IPS-20b (cell line): ENCODE measurements around the gene SRPK2.

Source experiments
- H3K27ac ChIP-seq: one replicate; pipeline ENCODE4 v1.5.1; 2013; ENCODE audit warnings: low read length
- H3K27me3 ChIP-seq: 2 replicates; pipeline ENCODE4 v1.6.1; 2013; ENCODE audit warnings: mild to moderate bottlenecking, low read length, inconsistent platforms; ENCODE audit not compliant: insufficient read depth
- H3K36me3 ChIP-seq: 2 replicates; pipeline ENCODE4 v1.6.1; 2013; ENCODE audit warnings: low read depth, mild to moderate bottlenecking, inconsistent platforms, low read length, moderate library complexity; ENCODE audit not compliant: insufficient read depth
- H3K4me1 ChIP-seq: 2 replicates; pipeline ENCODE4 v1.6.1; 2013; ENCODE audit warnings: mild to moderate bottlenecking, control low read depth, inconsistent platforms, low read length, moderate library complexity; ENCODE audit not compliant: insufficient read depth
- H3K4me3 ChIP-seq: 2 replicates; pipeline ENCODE4 v1.5.1; 2013; ENCODE audit warnings: mild to moderate bottlenecking, low read length, inconsistent platforms
- H3K9ac ChIP-seq: 2 replicates; pipeline ENCODE4 v1.6.1; 2013; ENCODE audit warnings: low read depth, mild to moderate bottlenecking, inconsistent platforms, low read length, moderate library complexity
- H3K9me3 ChIP-seq: 2 replicates; pipeline ENCODE4 v1.6.1; 2013; ENCODE audit warnings: mild to moderate bottlenecking, low read depth, low read length, inconsistent platforms; ENCODE audit not compliant: insufficient read depth

The SRPK2 gene

DNA sequence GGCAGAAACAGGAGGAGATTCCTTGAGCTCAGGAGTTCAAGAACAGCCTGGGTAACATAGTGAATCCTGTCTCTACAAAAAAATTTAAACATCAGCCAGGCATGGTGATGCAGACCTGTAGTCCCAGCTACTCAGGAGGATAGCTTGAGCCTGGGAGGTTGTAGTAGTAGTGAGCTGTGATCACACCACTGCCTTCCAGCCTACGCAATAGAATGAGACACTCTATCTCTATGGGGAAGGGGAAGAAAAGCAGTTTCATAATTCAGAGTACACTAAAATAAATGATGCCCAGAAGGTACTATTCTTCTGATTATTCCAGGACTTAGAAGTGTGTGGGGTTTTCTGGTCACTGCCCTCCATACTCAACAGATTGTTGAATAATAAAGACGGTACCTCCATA lies 197.4 kb downstream of the SRPK2 start:
- H3K27me3 ChIP-seq: no peaks in the 10 kb centered on the region
- H3K9ac ChIP-seq: no peak overlapping the region
- H3K4me1 ChIP-seq: no peaks in the 10 kb centered on the region
- no peaks in the 10 kb centered on the region for H3K9me3 ChIP-seq
- H3K27ac ChIP-seq: no peak overlapping the region
- no peak overlapping the region for H3K4me3 ChIP-seq
- H3K36me3 ChIP-seq: no peaks in the 10 kb centered on the region

DNA sequence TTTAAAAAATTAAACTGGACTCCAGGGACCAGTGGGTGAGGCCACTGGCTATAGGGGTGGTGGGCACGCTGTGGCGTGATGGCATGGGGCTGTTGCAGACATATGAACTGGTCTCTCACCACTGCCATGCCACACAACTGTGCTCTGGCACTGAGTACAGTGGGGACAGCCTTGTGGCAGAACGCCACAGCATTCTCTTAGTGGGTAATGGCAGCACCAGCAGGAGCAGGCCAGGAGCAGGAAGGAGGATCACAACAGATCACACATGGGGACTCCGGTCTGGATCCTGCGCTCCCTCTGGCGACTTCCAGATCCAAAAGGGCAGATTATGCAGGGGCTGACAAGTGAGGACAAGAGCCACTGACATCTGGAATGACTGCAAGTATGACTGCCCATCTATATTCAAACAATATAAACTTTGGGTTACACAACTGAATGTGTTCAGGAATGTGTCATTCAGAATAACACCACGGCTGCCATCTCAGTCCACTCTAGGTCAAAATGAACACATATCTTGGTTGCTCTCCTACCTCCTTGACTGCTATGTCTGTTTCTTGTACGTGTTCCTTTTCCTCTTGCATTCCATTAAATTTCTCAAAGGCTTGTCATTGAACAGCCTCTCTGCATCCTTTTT lies 198.7 kb downstream of the SRPK2 start:
- Histone ChIP-seq H3K27ac (no peak overlapping the region), H3K36me3 (no peaks in the 10 kb centered on the region), H3K4me3 (no peak overlapping the region), H3K27me3 (no peaks in the 10 kb centered on the region), H3K4me1 (no peaks in the 10 kb centered on the region), H3K9ac (no peak overlapping the region), H3K9me3 (no peaks in the 10 kb centered on the region)

DNA sequence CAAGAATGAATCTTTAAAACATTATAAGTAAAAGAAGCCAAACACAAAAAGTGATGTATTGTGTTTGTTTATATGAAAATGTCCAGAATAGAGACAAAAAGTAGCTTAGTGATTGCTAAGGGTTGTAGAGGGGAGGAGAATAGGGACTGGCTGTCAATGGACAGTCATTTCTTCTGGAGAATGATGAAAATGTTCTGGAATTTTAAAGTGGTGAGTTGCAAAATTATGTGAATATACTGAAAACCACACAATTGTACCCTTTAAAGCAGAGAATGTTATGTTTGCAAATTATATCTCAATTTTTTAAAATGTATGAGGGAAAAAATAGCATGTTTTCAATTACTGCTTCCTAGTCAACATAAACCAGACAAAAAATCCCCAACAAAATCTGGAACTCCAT lies 200.5 kb downstream of the SRPK2 start:
- Histone ChIP-seq H3K27ac (no peak overlapping the region), H3K27me3 (no peaks in the 10 kb centered on the region), H3K4me3 (no peak overlapping the region), H3K9ac (no peak overlapping the region), H3K4me1 (no peaks in the 10 kb centered on the region), H3K36me3 (no peaks in the 10 kb centered on the region), H3K9me3 (no peaks in the 10 kb centered on the region)

DNA sequence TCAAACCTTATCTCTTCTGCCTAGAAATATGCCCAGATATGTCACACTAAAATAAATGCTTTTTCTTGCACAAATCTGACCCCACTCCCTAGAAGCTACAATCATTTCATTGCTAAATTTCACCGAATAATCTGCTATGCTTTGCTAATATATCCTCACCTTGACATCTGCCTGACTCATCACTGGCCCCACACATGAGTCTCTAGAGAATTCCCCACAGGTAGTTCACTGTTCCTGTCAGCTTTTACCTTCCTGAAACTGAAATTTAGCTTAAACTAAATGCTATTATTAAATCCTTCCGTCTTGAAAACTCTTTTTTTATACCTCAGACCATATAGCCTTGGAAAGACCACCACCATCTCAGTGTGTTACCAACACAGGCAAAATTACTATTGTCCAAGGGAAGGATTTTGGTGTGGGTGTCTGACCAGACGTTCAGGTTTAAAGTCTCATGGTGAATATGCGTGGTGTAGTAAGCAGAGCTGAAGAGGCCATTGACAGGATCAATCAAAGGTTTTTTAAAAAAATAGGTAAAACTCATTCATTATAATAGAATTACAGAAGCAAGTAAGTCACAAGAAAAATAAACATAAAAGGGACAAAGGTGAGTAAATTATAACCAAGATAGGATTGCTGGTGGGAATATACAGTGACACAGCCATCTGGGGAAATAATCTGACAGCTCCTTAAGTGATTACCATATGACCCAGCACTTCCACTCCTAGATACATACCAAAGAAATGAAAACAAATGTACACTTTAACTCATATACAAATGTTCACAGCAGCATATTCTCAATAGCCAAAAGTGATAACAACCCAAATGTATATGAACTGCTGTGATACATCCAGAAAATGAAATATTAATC lies 201.2 kb downstream of the SRPK2 start:
- Histone ChIP-seq H3K27me3 (no peaks in the 10 kb centered on the region), H3K36me3 (no peaks in the 10 kb centered on the region), H3K9me3 (no peaks in the 10 kb centered on the region), H3K9ac (no peak overlapping the region), H3K4me3 (no peak overlapping the region), H3K27ac (no peak overlapping the region), H3K4me1 (no peaks in the 10 kb centered on the region)

GRCh38 chr7:105185290-105186010 lies 203.3 kb downstream of the SRPK2 start:
- no peak overlapping the region for H3K27ac ChIP-seq
- no peaks in the 10 kb centered on the region for H3K36me3 ChIP-seq
- no peaks in the 10 kb centered on the region for H3K27me3 ChIP-seq
- no peak overlapping the region for H3K4me3 ChIP-seq
- H3K9ac ChIP-seq: no peak overlapping the region
- H3K9me3 ChIP-seq: no peaks in the 10 kb centered on the region
- no peaks in the 10 kb centered on the region for H3K4me1 ChIP-seq

DNA sequence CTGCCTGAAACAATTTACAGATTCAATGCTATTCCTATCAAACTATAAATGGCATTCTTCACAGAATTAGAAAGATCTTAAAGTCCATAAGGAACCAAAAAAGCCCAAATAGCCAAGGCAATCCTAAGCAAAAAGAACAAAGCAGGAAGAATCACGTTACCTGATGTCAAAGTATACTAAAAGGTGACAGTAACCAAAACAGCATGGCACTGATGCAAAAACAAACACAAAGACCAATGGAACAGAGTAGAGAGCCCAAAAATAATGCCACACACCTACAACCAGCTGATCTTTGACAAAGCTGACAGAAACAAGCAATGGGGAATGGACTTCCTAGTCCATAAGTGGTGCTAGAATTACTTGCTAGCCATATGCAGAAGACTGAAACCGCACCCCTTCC lies 208.7 kb downstream of the SRPK2 start:
- H3K27me3 ChIP-seq: no peaks in the 10 kb centered on the region
- peaks cover 7% of the 10 kb centered on the region; the same call in 1 of the 2 replicates for H3K4me1 ChIP-seq
- no peak overlapping the region for H3K4me3 ChIP-seq
- no peaks in the 10 kb centered on the region for H3K9me3 ChIP-seq
- no peaks in the 10 kb centered on the region for H3K36me3 ChIP-seq
- H3K9ac ChIP-seq: no peak overlapping the region
- no peak overlapping the region for H3K27ac ChIP-seq

DNA sequence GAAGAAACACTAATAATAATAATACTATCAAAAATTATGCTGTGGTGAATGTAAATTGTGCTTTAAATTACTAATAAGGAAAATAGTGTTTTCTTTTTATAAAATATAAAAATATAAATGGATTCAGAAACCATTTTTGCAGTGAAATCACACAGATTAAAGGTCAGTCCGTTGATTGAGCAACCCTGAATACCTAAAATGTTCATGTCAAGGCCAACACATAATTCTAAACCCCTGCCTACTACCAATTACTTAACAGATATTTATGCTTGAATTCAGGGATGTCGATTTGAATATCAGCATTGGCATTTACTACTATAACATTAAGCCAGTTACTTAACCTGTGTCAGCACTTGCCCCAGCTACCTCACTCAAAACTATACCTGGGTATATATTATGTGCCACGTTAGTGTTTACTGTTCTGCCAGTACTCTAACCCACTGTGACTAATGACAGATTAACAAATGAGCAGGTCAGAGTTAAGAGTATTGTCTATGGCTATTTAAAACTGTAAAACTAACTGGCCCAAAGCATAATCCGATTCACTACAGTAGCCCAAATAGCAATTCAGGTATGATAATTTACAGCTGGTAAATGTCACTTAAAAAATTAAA lies 209.7 kb downstream of the SRPK2 start:
- H3K27me3 ChIP-seq: no peaks in the 10 kb centered on the region
- no peak overlapping the region for H3K27ac ChIP-seq
- no peaks in the 10 kb centered on the region for H3K36me3 ChIP-seq
- H3K9me3 ChIP-seq: no peaks in the 10 kb centered on the region
- H3K9ac ChIP-seq: no peak overlapping the region
- H3K4me3 ChIP-seq: no peak overlapping the region
- peaks cover 7% of the 10 kb centered on the region; the same call in 1 of the 2 replicates for H3K4me1 ChIP-seq

GRCh38 chr7:105178177-105178576 lies 210.5 kb downstream of the SRPK2 start:
- H3K9me3 ChIP-seq: no peaks in the 10 kb centered on the region
- H3K4me1 ChIP-seq: peaks cover 7% of the 10 kb centered on the region; the same call in 1 of the 2 replicates
- H3K36me3 ChIP-seq: no peaks in the 10 kb centered on the region
- no peak overlapping the region for H3K27ac ChIP-seq
- H3K27me3 ChIP-seq: no peaks in the 10 kb centered on the region
- H3K9ac ChIP-seq: no peak overlapping the region
- H3K4me3 ChIP-seq: no peak overlapping the region

- Histone ChIP-seq H3K27me3 (no peaks in the 10 kb centered on the region), H3K9ac (no peak overlapping the region), H3K4me1 (peaks cover 7% of the 10 kb centered on the region; the same call in 1 of the 2 replicates), H3K36me3 (no peaks in the 10 kb centered on the region), H3K4me3 (no peak overlapping the region), H3K9me3 (no peaks in the 10 kb centered on the region), H3K27ac (no peak overlapping the region)
These were observed 211.7 kb downstream of the SRPK2 start for GRCh38 chr7:105177026-105177425.

GRCh38 chr7:105173586-105173985 lies 215.1 kb downstream of the SRPK2 start:
- H3K9ac ChIP-seq: no peak overlapping the region
- no peak overlapping the region for H3K27ac ChIP-seq
- H3K4me3 ChIP-seq: no peak overlapping the region
- H3K9me3 ChIP-seq: no peaks in the 10 kb centered on the region
- peaks cover 4% of the 10 kb centered on the region; the same call in 1 of the 2 replicates for H3K36me3 ChIP-seq
- no peaks in the 10 kb centered on the region for H3K27me3 ChIP-seq
- H3K4me1 ChIP-seq: peaks cover 6% of the 10 kb centered on the region; the same call in 1 of the 2 replicates

DNA sequence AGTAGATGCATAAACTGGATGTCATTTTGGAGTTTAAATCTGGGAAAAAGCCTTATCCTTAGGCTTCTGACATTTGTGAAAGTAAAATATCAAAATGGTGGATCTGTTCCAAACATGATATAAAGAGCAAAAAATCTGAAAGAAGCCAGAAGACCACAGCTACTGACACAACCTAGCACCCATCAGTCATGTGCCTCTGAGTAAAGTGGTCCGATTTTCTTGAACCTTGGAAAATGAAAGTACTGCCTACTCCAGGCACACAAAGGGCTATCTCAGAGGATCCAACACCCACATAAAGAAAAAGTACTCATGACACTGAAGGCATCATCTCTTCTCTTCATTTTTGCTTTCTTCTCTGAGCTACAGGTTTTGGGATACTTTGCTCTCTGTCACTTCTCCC lies 224.0 kb downstream of the SRPK2 start:
- Histone ChIP-seq H3K4me1 (no peaks in the 10 kb centered on the region), H3K27me3 (no peaks in the 10 kb centered on the region), H3K9me3 (0 out of 2 replicates have a peak, but pooled peaks cover 3% of the 10 kb centered on the region), H3K36me3 (peaks cover 38% of the 10 kb centered on the region), H3K9ac (no peak overlapping the region), H3K4me3 (no peak overlapping the region), H3K27ac (no peak overlapping the region)
